ENCODE data around the gene MICU1.

MICU1 gene

GRCh38 chr10:72587568-72587967, 38.3 kb downstream of the MICU1 start:
- H3K4me3 ChIP-seq (ENCODE audit: low read depth, low read length) = no peak overlapping the region
- no peak for TF ChIP-seq CTCF (IDR thresholded peaks at IDR 0.05; ENCODE audit: low read depth, low read length)

- TF ChIP-seq CTCF (IDR thresholded peaks at IDR 0.05; ENCODE audit: low read depth, low read length) = no peak
Measured at GRCh38 chr10:72574636-72575035, 51.2 kb downstream of the MICU1 start.

GRCh38 chr10:72573079-72573478, 52.8 kb downstream of the MICU1 start:
- no peak overlapping the region for H3K4me3 ChIP-seq (ENCODE audit: low read depth, low read length)
- no peak for TF ChIP-seq CTCF (IDR thresholded peaks at IDR 0.05; ENCODE audit: low read depth, low read length)

More at GRCh38 chr10:72574636-72575035, 51.2 kb downstream of the MICU1 start:
- H3K4me3 ChIP-seq (ENCODE audit: low read depth, low read length) = no peak overlapping the region

GRCh38 chr10:72567889-72568640, 57.8 kb downstream of the MICU1 start:
- no peak overlapping the region for H3K4me3 ChIP-seq (ENCODE audit: low read depth, low read length)
- no peak for TF ChIP-seq CTCF (IDR thresholded peaks at IDR 0.05; ENCODE audit: low read depth, low read length)

GRCh38 chr10:72567421-72567820, 58.5 kb downstream of the MICU1 start:
- no peak overlapping the region for H3K4me3 ChIP-seq (ENCODE audit: low read depth, low read length)
- TF ChIP-seq CTCF (IDR thresholded peaks at IDR 0.05; ENCODE audit: low read depth, low read length) = no peak

GRCh38 chr10:72564596-72564995, 61.3 kb downstream of the MICU1 start:
- no peak overlapping the region for H3K4me3 ChIP-seq (ENCODE audit: low read depth, low read length)
- TF ChIP-seq CTCF (IDR thresholded peaks at IDR 0.05; ENCODE audit: low read depth, low read length) = no peak

- TF ChIP-seq CTCF (IDR thresholded peaks at IDR 0.05; ENCODE audit: low read depth, low read length) = no peak
Measured at GRCh38 chr10:72563327-72563932, 62.4 kb downstream of the MICU1 start.

More at GRCh38 chr10:72563327-72563932, 62.4 kb downstream of the MICU1 start:
- H3K4me3 ChIP-seq (ENCODE audit: low read depth, low read length) = no peak overlapping the region
